Measurements from ENCODE around the gene VSIR. TPM values are rescaled to one million over a fixed set of nuclear protein-coding genes. Genes with fewer than 3 reads are reported as not detected.

The VSIR gene
- total and polyA plus RNA-seq, 9 of the 15 experiments (the other 6 are each of a cell fraction or from before 2014, with no cell fraction given) = 0.14 to 20.5 (median 9.3) TPM

DNA sequence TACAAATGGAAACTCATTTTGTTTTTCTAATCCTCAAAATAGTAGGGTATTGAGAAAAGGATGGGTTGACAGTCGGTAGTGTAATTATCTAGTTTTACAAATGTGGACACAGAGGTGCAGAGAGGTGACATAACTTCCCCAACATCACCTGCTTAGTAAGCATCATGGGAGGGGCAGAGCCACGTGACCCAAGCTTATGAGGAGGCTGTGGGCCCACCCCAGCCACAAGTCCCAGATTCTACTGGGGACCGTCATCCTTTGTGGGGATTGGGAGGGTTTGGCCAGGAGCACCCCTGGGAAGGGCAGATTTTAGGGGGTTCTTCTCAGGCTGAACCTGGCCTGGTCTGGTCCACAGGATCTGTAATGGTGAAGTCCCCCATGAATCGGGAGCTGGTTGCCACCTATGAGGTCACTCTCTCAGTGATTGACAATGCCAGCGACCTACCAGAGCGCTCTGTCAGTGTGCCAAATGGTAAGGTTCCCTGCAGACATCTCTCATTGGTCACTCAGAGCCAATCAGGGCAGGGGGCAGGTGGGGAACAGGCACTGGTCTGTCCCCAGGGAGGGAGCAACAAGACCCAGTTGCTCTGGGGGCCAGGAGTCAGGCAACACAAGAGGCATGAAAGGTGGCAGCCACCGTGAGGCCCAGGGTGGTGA, 23.6 kb upstream of the VSIR start:
- 46% methylated on average over 7 of the region's 7 CpGs for WGBS (ENCODE audit: insufficient coverage, low coverage, missing lambda C conversion rate)
- peak overlapping the region in 1 of 2 experiments; percentile 23; a peak in 1 of 4 replicates for H3K9ac ChIP-seq (ENCODE audit: insufficient read depth in 1 of 2, low read depth in 2 of 2, low read length in 2 of 2)
- FAIRE-seq (no peak), ATAC-seq (peak; percentile 55), DNase-seq (ENCODE audit: extremely low read depth in 1 of 4, low spot score in 3 of 4) (peak; percentile 52 to 67 (median 59))
- in situ Hi-C loops (cut with MboI) (no loop called here), intact Hi-C loops (cut with micrococcal nuclease) (no loop called here)
- peaks cover 22 to 26% of the 10 kb centered on the region in 2 experiments for H3K4me1 ChIP-seq (replicated peaks in 1 of 2; ENCODE audit: control insufficient read depth in 2 of 2, insufficient read depth in 2 of 2, low read length in 2 of 2)
- H3K9me3 ChIP-seq (replicated peaks; ENCODE audit: control insufficient read depth, insufficient read depth, low read depth, low read length) = no peaks in the 10 kb centered on the region
- H3K4me3 ChIP-seq = no peak overlapping the region
- peaks cover 7 to 9% of the 10 kb centered on the region in 2 experiments; a peak in 4 of 5 replicates for H3K27me3 ChIP-seq (ENCODE audit: control insufficient read depth in 2 of 2, insufficient read depth in 2 of 2, low read length in 2 of 2)
- no peaks in the 10 kb centered on the region for H3K79me2 ChIP-seq (ENCODE audit: control insufficient read depth, insufficient read depth, low read length)
- BruUV-seq (replicated peaks) = no TSS peak
- no peaks in the 10 kb centered on the region for H3K36me3 ChIP-seq (ENCODE audit: control insufficient read depth, insufficient read depth, low read length)
- H4K20me1 ChIP-seq (replicated peaks; ENCODE audit: control insufficient read depth, insufficient read depth, low read length) = no peaks in the 10 kb centered on the region
- no peak overlapping the region for H2AFZ ChIP-seq (ENCODE audit: low read depth, low read length)
- H3K27ac ChIP-seq (ENCODE audit: extremely low read depth, low read depth, low read length) = peak overlapping the region; percentile 38; the same call in 1 of the 3 replicates
- POLR2A ChIA-PET = interaction anchor here (0.5 to 1.0 kb wide), 3 partner anchors 21 to 525 kb away, joined by 3 to 4 read pairs (median 4); no protein-coding TSS in a partner anchor
- no peak overlapping the region for H3K4me2 ChIP-seq (ENCODE audit: insufficient read depth, low read length)
- H3K9me1 ChIP-seq (ENCODE audit: control insufficient read depth, insufficient read depth, low read length) = peaks cover 8% of the 10 kb centered on the region
- CTCF ChIA-PET (ENCODE audit: low intra/inter-chr PET ratio) = no interaction called here
- TF ChIP-seq ASH1L (IDR thresholded peaks at IDR 0.05; ENCODE audit: borderline replicate concordance, low read depth, partially characterized antibody) (peak; percentile 26), NR2C2 (CRISPR knock-in tag; IDR thresholded peaks at IDR 0.05) (no peak), NR2C2 (tag; IDR thresholded peaks at IDR 0.05) (no peak), NFIC (IDR thresholded peaks at IDR 0.05) (0 out of 2 replicates have a peak, but pooled peaks have one; percentile 13), ZNF445 (CRISPR knock-in tag; IDR thresholded peaks at IDR 0.05; ENCODE audit: low read depth) (no peak)
- TF ChIP-seq, protein P1, sequence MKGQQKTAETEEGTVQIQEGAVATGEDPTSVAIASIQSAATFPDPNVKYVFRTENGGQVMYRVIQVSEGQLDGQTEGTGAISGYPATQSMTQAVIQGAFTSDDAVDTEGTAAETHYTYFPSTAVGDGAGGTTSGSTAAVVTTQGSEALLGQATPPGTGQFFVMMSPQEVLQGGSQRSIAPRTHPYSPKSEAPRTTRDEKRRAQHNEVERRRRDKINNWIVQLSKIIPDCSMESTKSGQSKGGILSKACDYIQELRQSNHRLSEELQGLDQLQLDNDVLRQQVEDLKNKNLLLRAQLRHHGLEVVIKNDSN (CRISPR knock-in tag; IDR thresholded peaks at IDR 0.05) = peak; percentile 35; the same call in 1 of the 2 replicates
- TF ChIP-seq, protein P2, sequence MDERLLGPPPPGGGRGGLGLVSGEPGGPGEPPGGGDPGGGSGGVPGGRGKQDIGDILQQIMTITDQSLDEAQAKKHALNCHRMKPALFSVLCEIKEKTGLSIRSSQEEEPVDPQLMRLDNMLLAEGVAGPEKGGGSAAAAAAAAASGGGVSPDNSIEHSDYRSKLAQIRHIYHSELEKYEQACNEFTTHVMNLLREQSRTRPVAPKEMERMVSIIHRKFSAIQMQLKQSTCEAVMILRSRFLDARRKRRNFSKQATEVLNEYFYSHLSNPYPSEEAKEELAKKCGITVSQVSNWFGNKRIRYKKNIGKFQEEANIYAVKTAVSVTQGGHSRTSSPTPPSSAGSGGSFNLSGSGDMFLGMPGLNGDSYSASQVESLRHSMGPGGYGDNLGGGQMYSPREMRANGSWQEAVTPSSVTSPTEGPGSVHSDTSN (CRISPR knock-in tag; IDR thresholded peaks at IDR 0.05; ENCODE audit: low read depth) = no peak
- TF ChIP-seq, protein P2 (tag; conservative IDR thresholded peaks at IDR 0.05; ENCODE audit: low read depth) = 0 out of 2 replicates have a peak, but pooled peaks have one; percentile 34
- TF ChIP-seq, protein P3, sequence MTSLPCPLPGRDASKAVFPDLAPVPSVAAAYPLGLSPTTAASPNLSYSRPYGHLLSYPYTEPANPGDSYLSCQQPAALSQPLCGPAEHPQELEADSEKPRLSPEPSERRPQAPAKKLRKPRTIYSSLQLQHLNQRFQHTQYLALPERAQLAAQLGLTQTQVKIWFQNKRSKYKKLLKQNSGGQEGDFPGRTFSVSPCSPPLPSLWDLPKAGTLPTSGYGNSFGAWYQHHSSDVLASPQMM (CRISPR knock-in tag; IDR thresholded peaks at IDR 0.05) = no peak
- TF ChIP-seq, protein P4, sequence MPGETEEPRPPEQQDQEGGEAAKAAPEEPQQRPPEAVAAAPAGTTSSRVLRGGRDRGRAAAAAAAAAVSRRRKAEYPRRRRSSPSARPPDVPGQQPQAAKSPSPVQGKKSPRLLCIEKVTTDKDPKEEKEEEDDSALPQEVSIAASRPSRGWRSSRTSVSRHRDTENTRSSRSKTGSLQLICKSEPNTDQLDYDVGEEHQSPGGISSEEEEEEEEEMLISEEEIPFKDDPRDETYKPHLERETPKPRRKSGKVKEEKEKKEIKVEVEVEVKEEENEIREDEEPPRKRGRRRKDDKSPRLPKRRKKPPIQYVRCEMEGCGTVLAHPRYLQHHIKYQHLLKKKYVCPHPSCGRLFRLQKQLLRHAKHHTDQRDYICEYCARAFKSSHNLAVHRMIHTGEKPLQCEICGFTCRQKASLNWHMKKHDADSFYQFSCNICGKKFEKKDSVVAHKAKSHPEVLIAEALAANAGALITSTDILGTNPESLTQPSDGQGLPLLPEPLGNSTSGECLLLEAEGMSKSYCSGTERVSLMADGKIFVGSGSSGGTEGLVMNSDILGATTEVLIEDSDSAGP (CRISPR knock-in tag; IDR thresholded peaks at IDR 0.05) = no peak
- TF ChIP-seq, protein P5, sequence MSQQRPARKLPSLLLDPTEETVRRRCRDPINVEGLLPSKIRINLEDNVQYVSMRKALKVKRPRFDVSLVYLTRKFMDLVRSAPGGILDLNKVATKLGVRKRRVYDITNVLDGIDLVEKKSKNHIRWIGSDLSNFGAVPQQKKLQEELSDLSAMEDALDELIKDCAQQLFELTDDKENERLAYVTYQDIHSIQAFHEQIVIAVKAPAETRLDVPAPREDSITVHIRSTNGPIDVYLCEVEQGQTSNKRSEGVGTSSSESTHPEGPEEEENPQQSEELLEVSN (IDR thresholded peaks at IDR 0.05; ENCODE audit: borderline replicate concordance in 1 of 2, extremely low read depth in 1 of 2, insufficient read depth in 1 of 2, insufficient read length in 1 of 2, low read depth in 1 of 2, low read length in 1 of 2, poor library complexity in 1 of 2, severe bottlenecking in 1 of 2) = peak in 1 of 2 experiments; percentile 12
- TF ChIP-seq, protein P6, sequence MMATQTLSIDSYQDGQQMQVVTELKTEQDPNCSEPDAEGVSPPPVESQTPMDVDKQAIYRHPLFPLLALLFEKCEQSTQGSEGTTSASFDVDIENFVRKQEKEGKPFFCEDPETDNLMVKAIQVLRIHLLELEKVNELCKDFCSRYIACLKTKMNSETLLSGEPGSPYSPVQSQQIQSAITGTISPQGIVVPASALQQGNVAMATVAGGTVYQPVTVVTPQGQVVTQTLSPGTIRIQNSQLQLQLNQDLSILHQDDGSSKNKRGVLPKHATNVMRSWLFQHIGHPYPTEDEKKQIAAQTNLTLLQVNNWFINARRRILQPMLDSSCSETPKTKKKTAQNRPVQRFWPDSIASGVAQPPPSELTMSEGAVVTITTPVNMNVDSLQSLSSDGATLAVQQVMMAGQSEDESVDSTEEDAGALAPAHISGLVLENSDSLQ (IDR thresholded peaks at IDR 0.05) = peak; percentile 95
